ENCODE results near the gene KIAA1217.

Gene KIAA1217

DNA sequence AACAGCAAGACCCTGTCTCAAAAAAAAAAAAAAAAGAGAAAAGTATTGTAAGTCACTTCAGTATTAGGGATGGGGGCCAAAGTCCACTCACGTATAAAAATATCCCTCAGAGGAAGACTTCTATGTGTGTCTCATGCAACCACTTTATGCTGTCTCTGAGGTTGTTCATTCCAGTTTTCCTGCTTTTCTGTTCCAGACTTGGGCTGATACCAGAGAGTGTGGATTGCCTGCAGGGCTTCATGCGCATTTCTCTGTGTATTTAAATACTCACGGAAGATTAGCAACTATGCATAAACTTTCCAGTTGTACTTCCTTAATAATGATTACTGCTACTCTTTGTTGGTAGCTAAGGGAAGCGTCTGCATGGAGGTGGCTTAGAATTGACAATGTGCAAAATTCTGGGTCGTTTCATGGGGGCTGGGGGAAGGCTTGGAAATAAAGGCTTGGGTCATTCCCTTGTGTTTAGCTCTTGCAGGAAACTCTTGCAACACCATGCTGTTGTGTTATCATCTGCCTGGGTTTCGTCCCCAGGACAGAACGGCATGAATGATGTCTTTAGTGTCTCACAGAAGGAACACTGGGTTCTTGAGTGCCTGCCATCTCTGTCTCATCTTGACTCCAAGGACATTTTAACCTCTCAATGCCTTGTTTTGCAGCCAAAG is 54.1 kb downstream of the KIAA1217 start:
- no peak for DNase-seq (ENCODE audit: low spot score)
- TF ChIP-seq, protein P1, sequence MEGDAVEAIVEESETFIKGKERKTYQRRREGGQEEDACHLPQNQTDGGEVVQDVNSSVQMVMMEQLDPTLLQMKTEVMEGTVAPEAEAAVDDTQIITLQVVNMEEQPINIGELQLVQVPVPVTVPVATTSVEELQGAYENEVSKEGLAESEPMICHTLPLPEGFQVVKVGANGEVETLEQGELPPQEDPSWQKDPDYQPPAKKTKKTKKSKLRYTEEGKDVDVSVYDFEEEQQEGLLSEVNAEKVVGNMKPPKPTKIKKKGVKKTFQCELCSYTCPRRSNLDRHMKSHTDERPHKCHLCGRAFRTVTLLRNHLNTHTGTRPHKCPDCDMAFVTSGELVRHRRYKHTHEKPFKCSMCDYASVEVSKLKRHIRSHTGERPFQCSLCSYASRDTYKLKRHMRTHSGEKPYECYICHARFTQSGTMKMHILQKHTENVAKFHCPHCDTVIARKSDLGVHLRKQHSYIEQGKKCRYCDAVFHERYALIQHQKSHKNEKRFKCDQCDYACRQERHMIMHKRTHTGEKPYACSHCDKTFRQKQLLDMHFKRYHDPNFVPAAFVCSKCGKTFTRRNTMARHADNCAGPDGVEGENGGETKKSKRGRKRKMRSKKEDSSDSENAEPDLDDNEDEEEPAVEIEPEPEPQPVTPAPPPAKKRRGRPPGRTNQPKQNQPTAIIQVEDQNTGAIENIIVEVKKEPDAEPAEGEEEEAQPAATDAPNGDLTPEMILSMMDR (IDR thresholded peaks at IDR 0.05; ENCODE audit: extremely low read depth, missing control alignments) = no peak

DNA sequence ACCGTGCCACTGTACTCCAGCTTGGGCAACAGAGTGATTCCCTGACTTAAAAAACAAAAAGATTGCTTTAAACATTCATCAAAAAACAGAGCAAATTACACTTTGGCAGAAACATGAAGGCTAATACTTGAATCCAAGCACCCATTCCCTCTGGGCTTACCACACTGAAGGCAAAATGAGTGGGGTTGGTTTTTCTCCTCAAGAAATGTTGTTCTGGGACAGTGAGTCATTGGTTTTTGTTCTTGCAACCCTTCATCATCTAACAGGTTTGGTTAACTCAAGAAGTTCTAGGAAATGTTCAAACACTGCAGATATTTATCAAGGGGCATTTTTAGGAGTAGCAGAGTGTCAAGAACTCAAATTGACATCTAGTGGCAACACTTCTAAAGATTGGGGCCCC is 60.5 kb downstream of the KIAA1217 start:
- no peak for DNase-seq (ENCODE audit: low spot score)
- TF ChIP-seq, protein P1 (IDR thresholded peaks at IDR 0.05; ENCODE audit: extremely low read depth, missing control alignments) = no peak

DNA sequence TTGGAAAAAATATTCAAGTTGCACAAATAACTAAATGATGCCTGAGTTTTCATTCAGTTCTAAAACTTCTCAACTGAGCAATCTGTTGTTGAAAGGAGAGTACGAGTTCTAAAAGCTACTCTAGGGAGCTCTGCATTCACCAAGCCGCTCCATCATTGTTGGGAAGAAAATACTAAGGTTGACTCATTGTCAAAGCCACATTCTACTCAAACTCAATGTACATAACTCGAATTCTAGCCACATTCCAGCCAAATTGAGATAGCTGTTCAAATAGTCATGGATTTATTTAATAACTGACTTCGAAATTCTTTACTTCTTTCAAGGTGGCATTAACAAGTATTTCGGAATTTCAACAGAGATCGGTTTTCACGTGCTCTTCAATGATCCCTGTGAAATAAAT is 63.4 kb downstream of the KIAA1217 start:
- no peak for DNase-seq (ENCODE audit: low spot score)
- TF ChIP-seq, protein P1 (IDR thresholded peaks at IDR 0.05; ENCODE audit: extremely low read depth, missing control alignments) = no peak

GRCh38 chr10:24277277-24277676 is 68.3 kb downstream of the KIAA1217 start:
- no peak for DNase-seq (ENCODE audit: low spot score)
- TF ChIP-seq, protein P1 (IDR thresholded peaks at IDR 0.05; ENCODE audit: extremely low read depth, missing control alignments) = no peak

- no peak for DNase-seq (ENCODE audit: low spot score)
- TF ChIP-seq, protein P1 (IDR thresholded peaks at IDR 0.05; ENCODE audit: extremely low read depth, missing control alignments) = no peak
Measured at GRCh38 chr10:24277771-24278170, 68.8 kb downstream of the KIAA1217 start.

GRCh38 chr10:24278176-24278889 is 69.4 kb downstream of the KIAA1217 start:
- TF ChIP-seq, protein P1 (IDR thresholded peaks at IDR 0.05; ENCODE audit: extremely low read depth, missing control alignments) = no peak
- DNase-seq (ENCODE audit: low spot score) = no peak

DNA sequence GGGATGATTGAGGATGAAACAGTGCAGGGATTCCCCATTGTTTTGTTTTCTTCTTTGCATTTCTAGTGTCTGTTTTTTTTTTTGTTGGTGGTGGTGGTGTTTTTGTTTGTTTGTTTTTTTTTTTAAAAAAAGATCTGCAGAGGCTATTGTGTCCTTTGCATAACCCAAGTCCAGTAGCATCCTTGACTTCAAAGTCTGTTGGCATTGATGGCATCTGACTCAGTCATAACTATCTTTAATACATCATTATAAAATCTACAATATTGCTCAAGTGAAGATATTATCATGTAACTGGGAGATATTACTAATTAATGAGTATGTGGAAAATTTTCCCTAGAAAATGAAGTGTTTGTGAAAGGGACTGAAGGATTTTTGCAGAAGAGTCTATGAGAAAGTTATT is 70.2 kb downstream of the KIAA1217 start:
- DNase-seq (ENCODE audit: low spot score) = no peak
- TF ChIP-seq, protein P1 (IDR thresholded peaks at IDR 0.05; ENCODE audit: extremely low read depth, missing control alignments) = no peak

Measured in GM20000 (cell line).